Pancreas (tissue), 10 donors: Measurements from ENCODE around the gene UXT. TPM values are rescaled to one million over a fixed set of nuclear protein-coding genes. Genes with fewer than 3 reads are reported as not detected.
A peak's percentile ranks its signal among the peaks of the same experiment; 100 is the strongest.

ENCODE experiments used
- ATAC-seq, 4 donors: fragments of 200-7000 bp; cut with Tn5 transposase; one replicate each; pipeline versions ENCODE4 v1.8.0 to v1.9.1; 2020; ENCODE audit warnings: mild to moderate bottlenecking in 4 of 4, moderate library complexity in 4 of 4
- DNase-seq, 6 donors: peaks; one replicate each; pipeline ENCODE4 v3.0.0-alpha.2; 2020
- FAIRE-seq: peaks from 2 replicates; lab custom pipeline; 2012; peaks lifted over from hg19 to GRCh38; lab: Jason Lieb, UNC
- H3K27ac ChIP-seq, 4 donors: fragments of 200-600 bp; sonication (generic); 1 replicate in 3 of 4; 2 replicates in 1 of 4; pipeline versions ENCODE4 v1.5.0 to v1.8.0; 2020
- H3K27me3 ChIP-seq, 4 donors: fragments of 200-600 bp; one replicate each; pipeline ENCODE4 v1.8.0; 2021
- H3K36me3 ChIP-seq, 3 donors: fragments of 200-600 bp; sonication (generic) in 1 of 3; one replicate each; pipeline versions ENCODE4 v1.5.0 to v1.8.0; 2020 to 2021
- H3K4me1 ChIP-seq, 3 donors: fragments of 200-600 bp; one replicate each; pipeline ENCODE4 v1.8.0; 2021
- H3K4me3 ChIP-seq, 4 donors: fragments of 200-600 bp; sonication (generic) in 2 of 4; one replicate each; pipeline versions ENCODE4 v1.5.0 to v1.8.0; 2020 to 2021
- H3K9me3 ChIP-seq, 4 donors: fragments of 200-600 bp; one replicate each; pipeline ENCODE4 v1.8.0; 2021
- CTCF ChIP-seq, 4 donors: fragments of 200-600 bp; sonication (generic) in 3 of 4; IDR thresholded peaks; one replicate each; pipeline versions ENCODE4 v1.5.0 to v1.8.0; 2021; ENCODE audit warnings: antibody characterized with exemption in 4 of 4
- WGBS, 2 donors: extraction: QIAGEN DNeasy Blood & Tissue Kit; methylation state at CpG; one replicate each; pipeline ENCODE4 v1.1.7; 2013; 5-methylcytosine and 5-hydroxymethylcytosine counted together
- intact Hi-C, 3 donors: fragments of 100-400 bp; cut with DNase I; formaldehyde crosslinking; loops; one replicate each; pipeline versions ENCODE4 v1.11.1 to v1.14.2; 2022
- polyA plus RNA-seq, 2 donors: library from polyadenylated mRNA; stranded (reverse); fragments of 200-250 nt; gene quantifications; one replicate each; pipeline ENCODE4 v1.2.3, GENCODE V29; 2013
- total RNA-seq, 6 donors: library from RNA; stranded (reverse); fragmentation: NEBNext Ultra II Directional in 4 of 6; extraction: Animal tissue kit (Norgen Biotek cat#: 25700) in 4 of 6; gene quantifications; one replicate each; pipeline versions ENCODE4 v1.2.1 to v1.2.4, GENCODE V29; 2021 to 2023
- donor health status: healthy with polysubstance abuse.
- donor health status: DM: no; HTN: no; CAD: no; lungs with moderate emphysema.
- donor health status: DM: no; HTN: no; CAD: no.
- donor health status: control.
- donor health status: control.
- donor health status: Bipolar disorder and iron deficiency.
- donor health status: DM: yes; HTN: yes; CAD: no.
- donor health status: DM: no; HTN: no; CAD: no.
- donor health status: DM: no; HTN: no; CAD: no.
- donor health status: DM: yes; HTN: yes; CAD: no.

UXT gene
- total and polyA plus RNA-seq, 8 donors, result 39.1 to 113 (median 61.5) TPM

DNA sequence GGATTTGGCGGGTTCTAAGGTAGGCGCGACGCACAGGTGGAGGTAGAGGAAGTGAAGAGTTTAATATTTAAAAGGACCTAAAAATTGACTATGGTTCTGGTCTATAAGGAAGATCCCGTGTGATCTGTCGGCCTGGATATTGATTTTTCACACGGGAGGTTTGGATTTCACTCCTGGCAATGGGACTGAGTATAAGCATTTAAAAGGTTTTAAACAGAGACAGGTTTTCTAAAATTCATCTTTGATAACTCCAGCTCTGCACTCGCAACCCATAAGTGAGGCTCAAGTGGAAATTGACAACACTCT is 394 bp upstream of the UXT start:
- peak overlapping the region; percentile 93 to 98 (median 96) for H3K27ac ChIP-seq
- 7 to 32% methylated on average over 8 of the region's 8 CpGs for WGBS, 2 donors
- H3K4me1 ChIP-seq, result peaks cover 0 to 5% (median 0%) of the 10 kb centered on the region in 3 donors
- H3K4me3 ChIP-seq, result peak overlapping the region in 3 of 4 donors; percentile 22 to 50 (median 49)
- H3K36me3 ChIP-seq, result no peaks in the 10 kb centered on the region
- H3K27me3 ChIP-seq, result peaks cover 0 to 6% (median 0%) of the 10 kb centered on the region in 4 donors
- intact Hi-C loops, result no loop called here
- H3K9me3 ChIP-seq, result no peaks in the 10 kb centered on the region
- no peak for FAIRE-seq
- no peak for ATAC-seq
- no peak for DNase-seq
- no peak for TF ChIP-seq CTCF (IDR thresholded peaks at IDR 0.05)

GRCh38 chrX:47658301-47658683 is 688 bp downstream of the UXT start:
- 2 to 37% methylated on average over 13 of the region's 13 CpGs for WGBS, 2 donors
- no peak for ATAC-seq
- H3K27ac ChIP-seq, result peak overlapping the region; percentile 93 to 98 (median 96)
- no peak for FAIRE-seq
- TF ChIP-seq CTCF (IDR thresholded peaks at IDR 0.05), result no peak
- peak in 1 of 6 donors; percentile 87 for DNase-seq
- H3K9me3 ChIP-seq, result no peaks in the 10 kb centered on the region
- peaks cover 0 to 6% (median 0%) of the 10 kb centered on the region in 4 donors for H3K27me3 ChIP-seq
- intact Hi-C loops, result no loop called here
- H3K4me1 ChIP-seq, result peaks cover 0 to 5% (median 0%) of the 10 kb centered on the region in 3 donors
- H3K4me3 ChIP-seq, result peak overlapping the region in 3 of 4 donors; percentile 26 to 50 (median 49)
- no peaks in the 10 kb centered on the region for H3K36me3 ChIP-seq

- DNase-seq, result no peak
- Histone ChIP-seq H3K27me3 (no peaks in the 10 kb centered on the region), H3K27ac (peak overlapping the region; percentile 35 to 70 (median 49)), H3K4me3 (peak overlapping the region in 3 of 4 donors; percentile 4 to 45 (median 39)), H3K4me1 (no peaks in the 10 kb centered on the region), H3K9me3 (no peaks in the 10 kb centered on the region), H3K36me3 (no peaks in the 10 kb centered on the region)
- intact Hi-C loops, result no loop called here
- FAIRE-seq, result no peak
- TF ChIP-seq CTCF (IDR thresholded peaks at IDR 0.05), result no peak
- 12 to 41% methylated on average over 19 of the region's 19 CpGs for WGBS, 2 donors
- peak; percentile 9 to 34 (median 26) for ATAC-seq
Measured at GRCh38 chrX:47651043-47651905, 7.7 kb downstream of the UXT start.

DNA sequence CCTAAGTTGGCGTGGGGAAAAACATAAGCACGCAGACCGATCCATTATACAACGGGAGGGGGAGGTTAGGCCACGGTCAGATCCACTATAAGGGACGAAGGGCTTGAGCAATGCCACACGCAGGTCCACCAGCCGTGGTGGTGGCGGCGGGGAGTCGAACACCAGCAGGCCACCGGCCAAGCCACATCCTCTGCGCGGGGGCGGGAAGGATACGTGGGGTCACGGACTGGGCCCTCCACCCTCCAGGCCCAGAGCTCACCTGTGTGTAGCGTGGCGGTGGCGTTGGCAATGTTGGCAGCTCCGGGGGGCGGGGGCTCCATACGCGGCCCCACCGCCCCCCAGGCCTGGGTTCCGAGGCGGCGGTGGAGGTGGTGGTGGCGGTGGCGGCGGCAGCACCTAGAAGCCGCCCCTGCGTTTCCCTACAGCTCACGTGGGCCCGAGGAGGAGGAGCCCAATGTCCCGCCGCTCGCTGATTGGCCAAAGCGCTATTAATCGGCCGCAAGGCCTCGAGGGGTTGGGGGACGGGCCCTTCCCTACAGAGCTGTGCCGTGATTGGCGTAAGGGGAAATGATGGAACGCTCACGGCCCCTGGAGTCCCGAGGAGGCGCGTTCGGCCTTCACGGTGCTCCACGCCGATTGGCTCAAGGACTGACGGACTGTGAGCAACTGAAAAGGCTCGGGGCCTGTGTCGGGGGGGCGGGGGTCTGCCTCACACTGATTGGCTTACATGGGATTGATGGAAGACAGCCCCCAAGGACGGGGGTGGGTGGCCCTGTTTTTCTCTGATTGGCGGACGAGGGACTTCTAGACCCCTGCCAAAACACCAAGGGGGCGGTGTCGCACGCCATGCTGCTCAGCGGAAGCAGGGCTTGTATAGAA is 8.6 kb downstream of the UXT start, which contains the start of gene ELK1:
Gene ELK1 (minus strand): TSS at position 400 of the 879 bp plus-strand sequence. CDS start 9,122 bp downstream, outside the sequence.
- FAIRE-seq (peak; percentile 97), DNase-seq (peak; percentile 86 to 96 (median 94)), ATAC-seq (peak; percentile 93 to 96 (median 94))
- Histone ChIP-seq H3K36me3 (no peaks in the 10 kb centered on the region), H3K4me3 (peak within 1 kb of the TSS; percentile 33 to 56 (median 40)), H3K4me1 (no peaks in the 10 kb centered on the region), H3K27ac (peak within 1 kb of the TSS; percentile 51 to 73 (median 62)), H3K27me3 (no peaks in the 10 kb centered on the region), H3K9me3 (no peaks in the 10 kb centered on the region)
- 0 to 44% methylated on average over 49 to 65 of the region's 65 CpGs for WGBS, 2 donors
- TF ChIP-seq CTCF (IDR thresholded peaks at IDR 0.05), result no peak
- intact Hi-C loops, result no loop called here
